T-helper 1 cell treated with Interleukin-12 subunit alpha and Interleukin-12 subunit beta and Interleukin-4 antibody, amounts not matched to agents 30 μg/mL and 1 μg/mL, for 36 hours (primary cell): ENCODE results near the gene DOCK7.

Source experiments
- H3K27ac Mint-ChIP-seq: one replicate; pipeline ENCODE4 v1.8.0; 2021; ENCODE audit warnings: mild to moderate bottlenecking, mixed read lengths
- H3K27me3 Mint-ChIP-seq: one replicate; pipeline ENCODE4 v1.8.0; 2021; ENCODE audit warnings: low read depth, mixed read lengths
- H3K36me3 Mint-ChIP-seq: one replicate; pipeline ENCODE4 v1.8.0; 2021; ENCODE audit warnings: low read depth, mixed read lengths
- H3K4me1 Mint-ChIP-seq: one replicate; pipeline ENCODE4 v1.8.0; 2021; ENCODE audit warnings: low read depth, mixed read lengths
- H3K4me3 Mint-ChIP-seq: one replicate; pipeline ENCODE4 v1.8.0; 2021; ENCODE audit warnings: mild to moderate bottlenecking, moderate library complexity, mixed read lengths
- H3K9me3 Mint-ChIP-seq: one replicate; pipeline ENCODE4 v1.8.0; 2021; ENCODE audit warnings: mixed read lengths

Gene DOCK7

DNA sequence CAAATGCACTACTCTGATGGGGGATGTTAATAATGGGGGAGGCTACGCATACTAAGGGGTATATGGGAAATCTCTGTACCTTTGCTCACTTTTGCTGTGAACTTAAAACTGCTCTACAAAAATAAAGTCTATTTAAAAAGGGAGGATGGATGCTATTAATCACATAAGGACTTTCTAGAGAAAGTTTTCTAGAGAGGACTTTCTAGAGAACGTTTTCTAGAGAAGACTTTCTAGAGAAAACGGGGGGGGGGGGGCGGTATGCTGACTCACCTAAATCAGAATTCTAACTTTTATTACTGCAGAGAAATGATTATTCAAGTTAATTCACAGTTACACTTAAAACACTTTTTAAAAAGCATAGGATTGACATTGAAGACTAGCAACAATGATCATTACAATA, 175.2 kb downstream of the DOCK7 start:
- Mint-ChIP-seq H3K27ac (no peak overlapping the region), H3K9me3 (no peaks in the 10 kb centered on the region), H3K4me3 (no peak overlapping the region), H3K4me1 (no peaks in the 10 kb centered on the region), H3K36me3 (no peaks in the 10 kb centered on the region), H3K27me3 (no peaks in the 10 kb centered on the region)

DNA sequence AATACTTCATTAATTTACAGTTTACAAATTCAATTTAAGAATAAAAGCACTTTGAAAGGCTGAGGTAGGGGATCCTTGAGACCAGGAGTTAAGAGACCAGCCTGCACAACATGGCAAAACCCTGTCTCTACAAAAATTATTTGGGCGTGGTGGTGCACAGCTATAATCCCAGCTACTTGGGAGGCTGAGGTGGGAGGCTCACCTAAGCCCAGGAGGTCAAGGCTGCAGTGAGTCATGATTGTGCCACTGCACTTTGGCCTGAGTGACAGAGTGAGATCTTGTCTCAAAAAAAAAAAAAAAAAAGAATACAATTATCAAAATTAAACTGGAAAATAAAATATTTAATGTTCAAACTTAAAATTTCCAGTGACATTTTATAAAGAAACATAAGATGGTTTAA, 179.2 kb downstream of the DOCK7 start:
- no peak overlapping the region for H3K27ac Mint-ChIP-seq
- H3K4me1 Mint-ChIP-seq = no peaks in the 10 kb centered on the region
- H3K27me3 Mint-ChIP-seq = no peaks in the 10 kb centered on the region
- no peaks in the 10 kb centered on the region for H3K9me3 Mint-ChIP-seq
- no peaks in the 10 kb centered on the region for H3K36me3 Mint-ChIP-seq
- no peak overlapping the region for H3K4me3 Mint-ChIP-seq

DNA sequence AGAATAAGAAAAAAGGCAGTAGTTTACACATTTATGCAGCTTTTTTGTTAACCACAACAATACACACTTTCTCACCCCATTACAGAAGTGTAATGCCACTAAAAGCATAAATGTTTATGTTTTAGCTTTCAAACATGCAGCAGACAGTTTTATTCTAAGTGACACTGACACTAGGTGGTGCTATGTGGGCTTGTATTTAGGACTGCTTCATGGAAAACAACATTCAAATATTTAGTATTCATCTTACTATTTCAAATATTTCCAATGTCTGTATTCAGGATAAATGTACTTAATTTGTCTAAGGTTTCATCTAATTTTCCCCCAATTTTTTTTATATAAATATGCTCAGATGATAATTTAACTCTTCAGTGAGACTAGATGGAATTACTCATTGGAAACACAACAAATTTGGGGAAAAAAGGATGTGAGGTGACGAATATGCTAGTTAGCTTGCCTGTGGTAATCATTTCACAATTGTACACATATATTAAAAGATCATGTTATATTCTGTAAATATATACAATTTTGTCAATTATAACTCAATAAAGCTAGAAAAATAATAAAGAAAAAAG, 179.9 kb downstream of the DOCK7 start:
- Mint-ChIP-seq H3K36me3 (no peaks in the 10 kb centered on the region), H3K4me3 (no peak overlapping the region), H3K27me3 (no peaks in the 10 kb centered on the region), H3K9me3 (no peaks in the 10 kb centered on the region), H3K4me1 (no peaks in the 10 kb centered on the region), H3K27ac (no peak overlapping the region)

- Mint-ChIP-seq H3K36me3 (no peaks in the 10 kb centered on the region), H3K4me1 (no peaks in the 10 kb centered on the region), H3K27ac (no peak overlapping the region), H3K9me3 (no peaks in the 10 kb centered on the region), H3K4me3 (no peak overlapping the region), H3K27me3 (no peaks in the 10 kb centered on the region)
Observed at GRCh38 chr1:62500210-62500609, 188.0 kb downstream of the DOCK7 start.

- no peak overlapping the region for H3K27ac Mint-ChIP-seq
- no peak overlapping the region for H3K4me3 Mint-ChIP-seq
- H3K9me3 Mint-ChIP-seq = no peaks in the 10 kb centered on the region
- H3K36me3 Mint-ChIP-seq = no peaks in the 10 kb centered on the region
- H3K27me3 Mint-ChIP-seq = no peaks in the 10 kb centered on the region
- no peaks in the 10 kb centered on the region for H3K4me1 Mint-ChIP-seq
Observed at GRCh38 chr1:62494137-62494536, 194.0 kb downstream of the DOCK7 start.

- H3K9me3 Mint-ChIP-seq = no peaks in the 10 kb centered on the region
Observed at GRCh38 chr1:62493656-62494055, 194.5 kb downstream of the DOCK7 start.

DNA sequence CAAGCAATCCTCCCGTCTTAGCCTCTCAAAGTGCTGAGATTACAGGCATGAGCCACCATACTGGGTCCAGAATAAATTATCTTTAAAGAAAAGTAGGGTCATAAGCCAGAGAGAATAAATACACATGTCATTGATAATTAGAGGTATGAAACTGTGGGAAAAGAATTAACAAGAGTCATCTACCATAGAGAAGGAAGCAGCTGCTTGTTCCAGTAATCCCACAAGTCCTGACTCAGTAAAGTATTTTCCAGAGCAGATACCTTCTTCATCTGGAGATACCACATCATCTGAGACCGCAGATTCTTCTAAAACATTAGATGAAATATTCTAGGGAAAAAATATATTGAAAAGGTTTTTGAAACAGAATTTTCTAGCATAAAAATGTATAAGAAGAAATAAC, 195.7 kb downstream of the DOCK7 start:
- no peaks in the 10 kb centered on the region for H3K4me1 Mint-ChIP-seq
- no peaks in the 10 kb centered on the region for H3K27me3 Mint-ChIP-seq
- no peaks in the 10 kb centered on the region for H3K36me3 Mint-ChIP-seq
- H3K9me3 Mint-ChIP-seq = no peaks in the 10 kb centered on the region
- H3K4me3 Mint-ChIP-seq = no peak overlapping the region
- no peak overlapping the region for H3K27ac Mint-ChIP-seq

More at GRCh38 chr1:62493656-62494055, 194.5 kb downstream of the DOCK7 start:
- H3K4me1 Mint-ChIP-seq = no peaks in the 10 kb centered on the region
- no peaks in the 10 kb centered on the region for H3K36me3 Mint-ChIP-seq
- H3K4me3 Mint-ChIP-seq = no peak overlapping the region
- H3K27ac Mint-ChIP-seq = no peak overlapping the region
- no peaks in the 10 kb centered on the region for H3K27me3 Mint-ChIP-seq

GRCh38 chr1:62487956-62488355, 200.2 kb downstream of the DOCK7 start:
- no peaks in the 10 kb centered on the region for H3K36me3 Mint-ChIP-seq
- no peak overlapping the region for H3K27ac Mint-ChIP-seq
- no peak overlapping the region for H3K4me3 Mint-ChIP-seq
- H3K27me3 Mint-ChIP-seq = no peaks in the 10 kb centered on the region
- no peaks in the 10 kb centered on the region for H3K9me3 Mint-ChIP-seq
- peaks cover 2% of the 10 kb centered on the region for H3K4me1 Mint-ChIP-seq

DNA sequence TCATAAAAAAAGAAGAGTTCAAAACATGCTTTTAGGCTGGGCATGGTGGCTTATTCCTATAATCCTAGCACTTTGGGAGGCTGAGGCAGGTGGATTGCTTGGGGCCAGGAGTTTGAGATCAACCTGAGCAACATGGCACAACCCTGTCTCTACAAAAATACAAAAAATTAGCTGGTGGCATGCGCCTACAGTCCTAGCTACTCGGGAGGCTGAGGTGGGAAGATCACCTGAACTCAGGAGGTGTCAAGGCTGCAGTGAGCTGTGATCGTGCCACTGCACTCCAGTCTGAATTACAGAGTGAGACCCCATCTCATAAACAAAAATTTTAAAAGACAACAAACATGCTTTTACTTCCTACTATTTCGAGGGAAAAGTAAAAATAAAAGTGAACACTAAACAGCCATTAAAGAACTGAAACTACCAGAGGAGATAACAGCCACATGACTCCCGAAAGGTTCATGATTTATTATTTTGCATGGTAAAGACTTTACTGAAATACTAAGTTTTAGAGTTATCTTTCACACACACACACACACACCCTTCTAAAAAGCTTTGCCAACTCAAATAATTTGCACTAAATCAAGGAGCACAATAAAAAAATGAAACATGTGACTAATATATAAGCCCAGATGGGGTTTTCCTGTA, 203.2 kb downstream of the DOCK7 start:
- Mint-ChIP-seq H3K4me1 (peaks cover 2% of the 10 kb centered on the region), H3K9me3 (no peaks in the 10 kb centered on the region), H3K27me3 (no peaks in the 10 kb centered on the region), H3K4me3 (no peak overlapping the region), H3K27ac (no peak overlapping the region), H3K36me3 (no peaks in the 10 kb centered on the region)

GRCh38 chr1:62481681-62482080, 206.5 kb downstream of the DOCK7 start:
- Mint-ChIP-seq H3K9me3 (no peaks in the 10 kb centered on the region), H3K4me1 (peaks cover 2% of the 10 kb centered on the region), H3K27ac (no peak overlapping the region), H3K36me3 (no peaks in the 10 kb centered on the region), H3K27me3 (no peaks in the 10 kb centered on the region), H3K4me3 (no peak overlapping the region)

DNA sequence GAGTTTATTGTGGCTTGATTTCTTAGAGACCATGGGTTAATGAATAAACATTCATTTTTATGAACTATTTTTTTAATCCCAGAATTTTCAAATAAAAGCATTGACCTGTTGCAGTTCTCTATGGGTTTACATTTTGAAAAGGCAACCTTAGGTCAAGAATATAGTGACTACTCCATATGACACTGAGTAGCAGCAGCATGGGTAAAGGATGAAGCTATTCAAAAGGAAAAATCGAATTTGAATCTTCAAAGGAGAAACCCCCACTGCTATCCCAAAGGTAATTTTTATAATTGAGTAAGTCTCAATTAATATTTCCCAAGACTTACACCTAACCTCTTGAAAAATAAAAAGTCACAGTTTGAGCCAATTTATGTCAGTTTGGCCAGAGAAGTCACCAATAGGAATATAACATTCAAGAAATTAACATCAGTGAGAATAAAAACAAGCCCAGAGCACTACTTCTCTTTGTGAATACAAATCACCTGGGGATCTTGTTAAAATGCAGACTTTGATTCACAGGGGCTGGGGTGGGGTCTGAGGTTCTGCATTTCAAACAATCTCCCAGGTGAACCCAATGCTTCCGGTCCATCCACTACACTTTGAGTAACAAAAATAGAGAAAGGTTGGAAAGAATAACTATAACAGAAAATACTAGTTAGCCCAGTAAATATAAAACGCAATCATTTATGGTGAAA, 211.5 kb downstream of the DOCK7 start:
- no peaks in the 10 kb centered on the region for H3K27me3 Mint-ChIP-seq
- H3K4me3 Mint-ChIP-seq = no peak overlapping the region
- H3K9me3 Mint-ChIP-seq = no peaks in the 10 kb centered on the region
- no peaks in the 10 kb centered on the region for H3K4me1 Mint-ChIP-seq
- H3K36me3 Mint-ChIP-seq = no peaks in the 10 kb centered on the region
- H3K27ac Mint-ChIP-seq = no peak overlapping the region

GRCh38 chr1:62467092-62467491, 221.1 kb downstream of the DOCK7 start:
- Mint-ChIP-seq H3K4me3 (no peak overlapping the region), H3K36me3 (no peaks in the 10 kb centered on the region), H3K27ac (no peak overlapping the region), H3K27me3 (no peaks in the 10 kb centered on the region), H3K4me1 (no peaks in the 10 kb centered on the region), H3K9me3 (no peaks in the 10 kb centered on the region)

GRCh38 chr1:62462370-62462769, 225.8 kb downstream of the DOCK7 start:
- Mint-ChIP-seq H3K36me3 (no peaks in the 10 kb centered on the region), H3K27me3 (no peaks in the 10 kb centered on the region), H3K4me1 (no peaks in the 10 kb centered on the region), H3K9me3 (no peaks in the 10 kb centered on the region), H3K27ac (no peak overlapping the region), H3K4me3 (no peak overlapping the region)

GRCh38 chr1:62457955-62458354, 230.2 kb downstream of the DOCK7 start:
- no peaks in the 10 kb centered on the region for H3K9me3 Mint-ChIP-seq
- peaks cover 3% of the 10 kb centered on the region for H3K4me1 Mint-ChIP-seq
- H3K36me3 Mint-ChIP-seq = peaks cover 7% of the 10 kb centered on the region
- no peak overlapping the region for H3K4me3 Mint-ChIP-seq
- H3K27ac Mint-ChIP-seq = no peak overlapping the region
- no peaks in the 10 kb centered on the region for H3K27me3 Mint-ChIP-seq

DNA sequence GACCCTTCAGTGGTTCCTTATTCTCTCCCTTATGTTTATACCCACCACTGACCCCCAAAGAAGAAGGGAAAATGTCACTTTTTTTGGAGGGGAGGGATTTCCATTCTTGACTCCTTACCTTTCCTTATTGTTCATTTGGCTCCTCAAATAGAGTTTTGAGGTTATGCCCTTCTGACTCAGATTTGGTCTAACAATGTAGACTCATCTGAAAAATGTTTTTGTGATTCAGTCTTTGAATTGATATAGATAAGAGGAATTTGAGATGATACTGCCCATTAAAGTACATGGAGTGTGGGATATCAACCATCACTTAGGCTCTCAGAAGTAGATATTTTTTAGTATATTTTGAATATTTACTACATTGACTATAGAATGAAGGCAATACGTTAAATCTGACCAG, 235.2 kb downstream of the DOCK7 start:
- H3K4me3 Mint-ChIP-seq = no peak overlapping the region
- no peak overlapping the region for H3K27ac Mint-ChIP-seq
- peaks cover 15% of the 10 kb centered on the region for H3K4me1 Mint-ChIP-seq
- H3K27me3 Mint-ChIP-seq = no peaks in the 10 kb centered on the region
- peaks cover 25% of the 10 kb centered on the region for H3K36me3 Mint-ChIP-seq
- no peaks in the 10 kb centered on the region for H3K9me3 Mint-ChIP-seq
